Measurements from ENCODE around the gene GNA15.

Gene GNA15

DNA sequence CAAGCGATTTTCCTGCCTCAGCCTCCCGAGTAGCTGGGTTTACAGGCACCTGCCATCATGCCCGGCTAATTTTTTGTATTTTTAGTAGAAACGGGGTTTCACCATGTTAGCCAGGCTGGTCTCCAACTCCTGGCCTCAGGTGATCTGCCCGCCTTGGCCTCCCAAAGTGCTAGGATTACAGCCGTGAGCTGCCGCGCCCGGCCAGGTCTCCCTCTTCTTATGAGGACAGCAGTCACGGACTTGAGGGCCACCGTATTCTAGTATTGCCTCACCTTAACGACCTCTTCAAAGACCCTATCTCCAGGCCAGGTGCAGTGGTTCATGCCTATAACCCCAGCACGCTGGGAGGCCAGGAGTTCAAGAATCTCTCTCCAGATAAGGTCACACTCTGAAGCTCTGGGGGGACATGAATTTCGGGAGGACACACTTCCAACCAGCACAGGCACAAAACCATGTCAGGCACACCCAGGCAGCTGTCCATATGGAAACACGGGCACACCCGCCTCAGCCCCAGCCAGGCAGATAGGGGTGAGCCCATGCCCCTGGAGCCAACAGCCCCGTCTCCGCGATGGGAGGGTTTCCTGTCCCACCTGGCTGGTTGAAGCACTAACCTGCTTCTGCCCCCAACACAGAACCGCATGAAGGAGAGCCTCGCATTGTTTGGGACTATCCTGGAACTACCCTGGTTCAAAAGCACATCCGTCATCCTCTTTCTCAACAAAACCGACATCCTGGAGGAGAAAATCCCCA is 21.4 kb downstream of the GNA15 start:
- TF ChIP-seq, protein P1, sequence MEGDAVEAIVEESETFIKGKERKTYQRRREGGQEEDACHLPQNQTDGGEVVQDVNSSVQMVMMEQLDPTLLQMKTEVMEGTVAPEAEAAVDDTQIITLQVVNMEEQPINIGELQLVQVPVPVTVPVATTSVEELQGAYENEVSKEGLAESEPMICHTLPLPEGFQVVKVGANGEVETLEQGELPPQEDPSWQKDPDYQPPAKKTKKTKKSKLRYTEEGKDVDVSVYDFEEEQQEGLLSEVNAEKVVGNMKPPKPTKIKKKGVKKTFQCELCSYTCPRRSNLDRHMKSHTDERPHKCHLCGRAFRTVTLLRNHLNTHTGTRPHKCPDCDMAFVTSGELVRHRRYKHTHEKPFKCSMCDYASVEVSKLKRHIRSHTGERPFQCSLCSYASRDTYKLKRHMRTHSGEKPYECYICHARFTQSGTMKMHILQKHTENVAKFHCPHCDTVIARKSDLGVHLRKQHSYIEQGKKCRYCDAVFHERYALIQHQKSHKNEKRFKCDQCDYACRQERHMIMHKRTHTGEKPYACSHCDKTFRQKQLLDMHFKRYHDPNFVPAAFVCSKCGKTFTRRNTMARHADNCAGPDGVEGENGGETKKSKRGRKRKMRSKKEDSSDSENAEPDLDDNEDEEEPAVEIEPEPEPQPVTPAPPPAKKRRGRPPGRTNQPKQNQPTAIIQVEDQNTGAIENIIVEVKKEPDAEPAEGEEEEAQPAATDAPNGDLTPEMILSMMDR (IDR thresholded peaks at IDR 0.05; ENCODE audit: low read length, missing control alignments) = no peak
- no peak overlapping the region for H3K4me3 ChIP-seq (replicated peaks; ENCODE audit: low read depth, low read length)
- no peak for DNase-seq (ENCODE audit: low read depth)

DNA sequence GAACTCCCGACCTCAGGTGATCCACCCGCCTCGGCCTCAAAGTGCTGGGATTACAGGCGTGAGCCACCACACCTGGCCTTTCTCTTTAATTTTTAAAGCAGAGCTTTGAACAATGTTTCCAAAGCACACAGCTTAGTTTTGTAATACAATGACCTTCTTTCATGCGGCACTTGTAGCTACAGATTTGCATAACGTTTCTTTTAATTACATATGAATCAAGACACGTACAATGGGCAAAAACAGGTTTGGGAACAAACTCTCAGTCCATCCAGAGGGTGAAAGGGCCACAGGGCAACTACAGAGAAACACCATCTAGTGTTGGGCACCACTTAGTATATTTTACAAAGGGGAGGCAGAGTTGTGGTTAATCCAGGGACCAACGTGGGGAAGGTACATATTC is 23.7 kb downstream of the GNA15 start:
- no peak overlapping the region for H3K4me3 ChIP-seq (replicated peaks; ENCODE audit: low read depth, low read length)
- TF ChIP-seq, protein P1 (IDR thresholded peaks at IDR 0.05; ENCODE audit: low read length, missing control alignments) = no peak

DNA sequence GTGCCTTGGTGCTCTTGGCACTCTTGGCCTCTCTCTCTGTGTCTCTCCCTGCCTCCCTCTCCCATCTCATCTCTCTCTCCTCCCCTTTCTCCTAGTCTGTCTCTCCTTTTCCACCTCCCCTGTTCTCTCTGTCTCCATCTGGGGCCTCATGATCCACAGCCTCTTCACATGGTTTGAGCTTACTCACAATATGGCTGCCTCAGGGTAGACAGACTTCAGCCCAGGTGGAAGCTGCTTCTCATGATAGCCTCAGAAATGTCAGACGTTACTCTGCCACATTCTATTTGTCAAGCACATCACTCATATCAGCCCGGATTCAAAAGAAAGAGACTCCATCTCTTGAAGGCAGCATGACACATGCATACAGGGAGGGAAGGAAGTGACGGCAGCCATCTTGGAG is 24.4 kb downstream of the GNA15 start:
- DNase-seq (ENCODE audit: low read depth) = no peak
- TF ChIP-seq, protein P1 (IDR thresholded peaks at IDR 0.05; ENCODE audit: low read length, missing control alignments) = no peak
- no peak overlapping the region for H3K4me3 ChIP-seq (replicated peaks; ENCODE audit: low read depth, low read length)

More for the DNA sequence above, 23.7 kb downstream of the GNA15 start:
- no peak for DNase-seq (ENCODE audit: low read depth)

DNA sequence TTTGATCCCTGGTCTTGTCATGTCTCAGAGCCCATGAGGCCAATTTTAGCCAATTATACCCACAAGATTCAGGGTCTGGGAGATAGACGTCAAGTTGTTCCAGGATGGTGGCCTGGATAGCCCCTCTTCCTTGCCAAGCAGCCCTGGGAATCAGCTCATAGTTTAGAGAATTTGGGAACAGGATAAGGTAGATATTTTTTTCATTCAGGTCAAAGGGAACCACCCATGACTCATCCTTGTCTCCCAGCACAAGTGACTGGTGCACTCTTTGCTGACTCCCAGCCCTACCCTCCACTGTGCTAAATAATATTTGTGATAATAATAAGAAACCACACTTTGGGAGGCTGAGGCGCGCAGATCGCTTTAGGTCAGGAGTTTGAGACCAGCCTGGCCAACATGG is 25.6 kb downstream of the GNA15 start:
- TF ChIP-seq, protein P1 (IDR thresholded peaks at IDR 0.05; ENCODE audit: low read length, missing control alignments) = no peak
- no peak overlapping the region for H3K4me3 ChIP-seq (replicated peaks; ENCODE audit: low read depth, low read length)
- DNase-seq (ENCODE audit: low read depth) = peak; percentile 44

DNA sequence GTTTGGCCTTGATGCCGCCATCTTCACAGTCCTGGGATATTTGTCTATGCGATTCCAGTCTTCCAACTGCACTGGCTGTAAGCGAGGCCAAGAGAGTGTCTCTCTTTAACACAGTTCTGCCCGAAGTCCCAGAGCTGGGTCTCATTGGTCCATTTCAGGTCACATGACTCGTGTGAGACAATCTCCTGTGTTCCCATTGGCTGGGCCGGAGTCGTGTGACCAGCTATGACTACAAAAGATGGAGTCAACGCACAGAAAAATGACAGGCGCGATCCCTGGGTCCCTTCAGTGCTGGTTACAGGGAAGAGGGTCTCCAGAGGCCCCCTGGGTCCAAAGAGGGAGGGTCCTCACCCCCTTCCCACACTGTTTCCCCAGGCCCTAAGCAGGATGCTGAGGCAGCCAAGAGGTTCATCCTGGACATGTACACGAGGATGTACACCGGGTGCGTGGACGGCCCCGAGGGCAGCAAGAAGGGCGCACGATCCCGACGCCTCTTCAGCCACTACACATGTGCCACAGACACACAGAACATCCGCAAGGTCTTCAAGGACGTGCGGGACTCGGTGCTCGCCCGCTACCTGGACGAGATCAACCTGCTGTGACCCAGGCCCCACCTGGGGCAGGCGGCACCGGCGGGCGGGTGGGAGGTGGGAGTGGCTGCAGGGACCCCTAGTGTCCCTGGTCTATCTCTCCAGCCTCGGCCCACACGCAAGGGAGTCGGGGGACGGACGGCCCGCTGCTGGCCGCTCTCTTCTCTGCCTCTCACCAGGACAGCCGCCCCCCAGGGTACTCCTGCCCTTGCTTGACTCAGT is 26.8 kb downstream of the GNA15 start:
- TF ChIP-seq, protein P1 (IDR thresholded peaks at IDR 0.05; ENCODE audit: low read length, missing control alignments) = no peak

DNA sequence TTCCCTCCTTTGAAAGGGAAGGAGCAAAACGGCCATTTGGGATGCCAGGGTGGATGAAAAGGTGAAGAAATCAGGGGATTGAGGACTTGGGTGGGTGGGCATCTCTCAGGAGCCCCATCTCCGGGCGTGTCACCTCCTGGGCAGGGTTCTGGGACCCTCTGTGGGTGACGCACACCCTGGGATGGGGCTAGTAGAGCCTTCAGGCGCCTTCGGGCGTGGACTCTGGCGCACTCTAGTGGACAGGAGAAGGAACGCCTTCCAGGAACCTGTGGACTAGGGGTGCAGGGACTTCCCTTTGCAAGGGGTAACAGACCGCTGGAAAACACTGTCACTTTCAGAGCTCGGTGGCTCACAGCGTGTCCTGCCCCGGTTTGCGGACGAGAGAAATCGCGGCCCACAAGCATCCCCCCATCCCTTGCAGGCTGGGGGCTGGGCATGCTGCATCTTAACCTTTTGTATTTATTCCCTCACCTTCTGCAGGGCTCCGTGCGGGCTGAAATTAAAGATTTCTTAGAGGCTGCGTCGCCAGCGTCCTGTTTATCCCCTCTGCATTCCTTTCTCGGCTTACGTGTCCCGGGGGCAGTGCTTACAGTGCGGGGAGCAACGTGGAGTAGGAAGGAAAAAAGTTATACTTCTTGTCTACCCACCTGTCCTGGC is 27.5 kb downstream of the GNA15 start:
- TF ChIP-seq, protein P1 (IDR thresholded peaks at IDR 0.05; ENCODE audit: low read length, missing control alignments) = peak; percentile 97
- DNase-seq (ENCODE audit: low read depth) = peak; percentile 69
- no peak overlapping the region for H3K4me3 ChIP-seq (replicated peaks; ENCODE audit: low read depth, low read length)

More for the DNA sequence above, 26.8 kb downstream of the GNA15 start:
- peak; percentile 38 for DNase-seq (ENCODE audit: low read depth)
- H3K4me3 ChIP-seq (replicated peaks; ENCODE audit: low read depth, low read length) = no peak overlapping the region

Data from fibroblast of pulmonary artery (primary cell).